Measurements from ENCODE around the gene SLC39A11. TPM values are rescaled to one million over a fixed set of nuclear protein-coding genes. Genes with fewer than 3 reads are reported as not detected.

The SLC39A11 gene
- total and polyA plus RNA-seq, 4 donors, result 9.3 to 49.3 (median 24.7) TPM

DNA sequence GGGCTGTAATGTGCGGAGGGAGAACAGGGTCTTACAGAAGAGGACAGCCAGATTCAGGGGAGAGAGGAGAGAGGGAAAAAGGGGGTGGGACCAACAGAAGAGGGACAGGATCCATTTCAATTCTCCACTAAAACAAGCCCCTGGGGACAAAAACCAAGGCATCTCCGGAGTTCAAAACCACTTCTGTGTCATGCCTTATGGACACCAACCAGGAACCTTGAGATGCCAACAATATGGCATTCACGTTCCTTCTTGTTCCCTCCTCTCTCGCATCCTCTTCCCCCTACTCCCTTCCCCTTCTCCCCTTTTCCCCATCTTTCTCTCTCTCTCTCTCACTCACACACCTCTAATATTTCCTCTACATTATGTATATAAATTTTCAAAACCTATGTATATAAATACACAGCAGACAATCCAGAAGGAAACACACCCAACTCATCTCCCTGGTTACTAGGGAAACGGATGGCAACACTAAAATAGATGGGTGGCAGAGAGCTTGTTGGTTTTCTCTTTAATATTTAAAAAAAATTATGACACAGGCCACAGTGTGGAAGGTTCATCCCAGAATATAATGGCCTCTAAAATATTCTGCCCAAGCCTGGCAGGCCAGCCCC is 123.1 kb downstream of the SLC39A11 start:
- no peak overlapping the region for H3K9ac ChIP-seq (ENCODE audit: insufficient read depth in 1 of 2, low read length in 2 of 2)
- H3K4me1 ChIP-seq (ENCODE audit: control insufficient read depth in 5 of 5, insufficient read depth in 5 of 5, low read length in 5 of 5), result peaks cover 0 to 3% (median 0%) of the 10 kb centered on the region in 5 donors
- TF ChIP-seq, protein P1, sequence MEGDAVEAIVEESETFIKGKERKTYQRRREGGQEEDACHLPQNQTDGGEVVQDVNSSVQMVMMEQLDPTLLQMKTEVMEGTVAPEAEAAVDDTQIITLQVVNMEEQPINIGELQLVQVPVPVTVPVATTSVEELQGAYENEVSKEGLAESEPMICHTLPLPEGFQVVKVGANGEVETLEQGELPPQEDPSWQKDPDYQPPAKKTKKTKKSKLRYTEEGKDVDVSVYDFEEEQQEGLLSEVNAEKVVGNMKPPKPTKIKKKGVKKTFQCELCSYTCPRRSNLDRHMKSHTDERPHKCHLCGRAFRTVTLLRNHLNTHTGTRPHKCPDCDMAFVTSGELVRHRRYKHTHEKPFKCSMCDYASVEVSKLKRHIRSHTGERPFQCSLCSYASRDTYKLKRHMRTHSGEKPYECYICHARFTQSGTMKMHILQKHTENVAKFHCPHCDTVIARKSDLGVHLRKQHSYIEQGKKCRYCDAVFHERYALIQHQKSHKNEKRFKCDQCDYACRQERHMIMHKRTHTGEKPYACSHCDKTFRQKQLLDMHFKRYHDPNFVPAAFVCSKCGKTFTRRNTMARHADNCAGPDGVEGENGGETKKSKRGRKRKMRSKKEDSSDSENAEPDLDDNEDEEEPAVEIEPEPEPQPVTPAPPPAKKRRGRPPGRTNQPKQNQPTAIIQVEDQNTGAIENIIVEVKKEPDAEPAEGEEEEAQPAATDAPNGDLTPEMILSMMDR (IDR thresholded peaks at IDR 0.05; ENCODE audit: control extremely low read depth, extremely low read depth), result no peak
- 93 to 98% methylated on average over 5 of the region's 5 CpGs for WGBS, 2 donors
- H3K36me3 ChIP-seq (ENCODE audit: control insufficient read depth in 4 of 4, insufficient read depth in 4 of 4, low read length in 4 of 4), result no peaks in the 10 kb centered on the region
- DNase-seq (no peak), ATAC-seq (ENCODE audit: insufficient read depth, low FRiP score) (no peak)
- no peaks in the 10 kb centered on the region for H3K27me3 ChIP-seq (ENCODE audit: control insufficient read depth in 3 of 3, insufficient read depth in 3 of 3, low read length in 2 of 3)
- no peak overlapping the region for H3K27ac ChIP-seq (ENCODE audit: low read depth in 1 of 2, low read length in 1 of 2)
- no peaks in the 10 kb centered on the region for H3K9me3 ChIP-seq (ENCODE audit: control insufficient read depth in 4 of 4, insufficient read depth in 3 of 4, low read length in 3 of 4)
- no peak overlapping the region for H3K4me3 ChIP-seq

DNA sequence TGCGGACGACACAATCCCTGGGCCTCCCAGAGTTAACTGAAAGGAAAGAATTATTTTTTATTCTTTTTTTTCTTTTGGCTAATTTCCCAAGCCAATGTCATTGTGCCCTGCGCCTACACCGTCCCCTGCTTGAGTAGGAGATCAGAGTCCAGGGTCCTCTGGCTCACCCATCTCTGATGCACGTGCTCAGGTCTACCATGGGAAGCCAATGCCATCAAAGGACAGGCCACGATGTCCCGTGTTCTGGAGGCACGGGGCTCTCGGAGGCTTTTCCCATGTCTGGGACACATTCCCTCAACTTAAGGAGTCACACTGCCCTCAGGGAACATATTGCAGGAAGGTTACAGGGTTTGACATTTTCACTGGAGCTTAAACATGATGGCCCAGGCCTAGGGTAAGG is 123.7 kb downstream of the SLC39A11 start:
- H3K27ac ChIP-seq (ENCODE audit: low read depth in 1 of 2, low read length in 1 of 2), result no peak overlapping the region
- DNase-seq (no peak), ATAC-seq (ENCODE audit: insufficient read depth, low FRiP score) (no peak)
- no peaks in the 10 kb centered on the region for H3K27me3 ChIP-seq (ENCODE audit: control insufficient read depth in 3 of 3, insufficient read depth in 3 of 3, low read length in 2 of 3)
- no peak overlapping the region for H3K9ac ChIP-seq (ENCODE audit: insufficient read depth in 1 of 2, low read length in 2 of 2)
- H3K4me1 ChIP-seq (ENCODE audit: control insufficient read depth in 5 of 5, insufficient read depth in 5 of 5, low read length in 5 of 5), result peaks cover 0 to 3% (median 0%) of the 10 kb centered on the region in 5 donors
- no peaks in the 10 kb centered on the region for H3K9me3 ChIP-seq (ENCODE audit: control insufficient read depth in 4 of 4, insufficient read depth in 3 of 4, low read length in 3 of 4)
- no peaks in the 10 kb centered on the region for H3K36me3 ChIP-seq (ENCODE audit: control insufficient read depth in 4 of 4, insufficient read depth in 4 of 4, low read length in 4 of 4)
- TF ChIP-seq, protein P1 (IDR thresholded peaks at IDR 0.05; ENCODE audit: control extremely low read depth, extremely low read depth), result no peak
- H3K4me3 ChIP-seq, result no peak overlapping the region
- 92 to 95% methylated on average over 9 of the region's 9 CpGs for whole genome bisulfite sequencing, 2 donors

DNA sequence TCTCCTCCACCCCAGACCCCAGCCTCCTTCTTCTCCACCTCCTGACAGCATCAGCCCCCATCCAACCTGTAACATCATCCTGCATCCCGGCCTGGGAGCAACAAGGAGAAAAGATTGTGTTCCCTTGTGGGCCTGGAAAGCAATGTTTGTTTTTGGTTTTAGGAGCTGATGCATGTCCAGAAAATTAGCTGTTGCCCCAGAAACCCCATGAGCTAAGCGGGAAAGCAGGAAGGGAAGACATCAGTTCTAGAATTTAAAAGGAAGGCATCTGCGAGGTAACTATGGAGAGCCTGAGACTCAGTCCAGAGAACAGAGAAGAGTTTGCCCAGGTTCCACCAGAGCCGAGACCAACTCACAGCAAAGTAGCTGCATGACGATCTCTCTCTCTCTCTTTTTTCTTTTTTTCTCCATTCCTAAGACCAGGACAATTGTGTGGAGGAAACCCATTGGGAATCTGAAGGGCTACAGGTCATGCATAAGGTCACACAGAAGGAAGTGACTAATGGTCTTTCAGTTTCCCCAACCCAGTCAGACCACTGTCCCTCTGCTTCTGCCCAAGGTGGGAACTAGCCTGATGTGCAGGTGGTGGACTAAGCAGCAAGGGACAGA is 124.4 kb downstream of the SLC39A11 start:
- ATAC-seq (ENCODE audit: insufficient read depth, low FRiP score), result no peak
- Histone ChIP-seq H3K9ac (ENCODE audit: insufficient read depth in 1 of 2, low read length in 2 of 2) (no peak overlapping the region), H3K9me3 (ENCODE audit: control insufficient read depth in 4 of 4, insufficient read depth in 3 of 4, low read length in 3 of 4) (no peaks in the 10 kb centered on the region), H3K27me3 (ENCODE audit: control insufficient read depth in 3 of 3, insufficient read depth in 3 of 3, low read length in 2 of 3) (no peaks in the 10 kb centered on the region), H3K27ac (ENCODE audit: low read depth in 1 of 2, low read length in 1 of 2) (no peak overlapping the region), H3K36me3 (ENCODE audit: control insufficient read depth in 4 of 4, insufficient read depth in 4 of 4, low read length in 4 of 4) (no peaks in the 10 kb centered on the region), H3K4me1 (ENCODE audit: control insufficient read depth in 5 of 5, insufficient read depth in 5 of 5, low read length in 5 of 5) (peaks cover 0 to 3% (median 0%) of the 10 kb centered on the region in 5 donors), H3K4me3 (no peak overlapping the region)
- TF ChIP-seq, protein P1 (IDR thresholded peaks at IDR 0.05; ENCODE audit: control extremely low read depth, extremely low read depth), result no peak
- no peak for DNase-seq
- 73 to 95% methylated on average over 5 of the region's 5 CpGs for WGBS, 2 donors

Measured in lung (tissue), 12 donors.